Neuronal stem cell (in vitro differentiated cells): Measurements from ENCODE around the gene PLXND1.
"Not testable (repeated sequence)": the region's sequence is repeated elsewhere in the genome, so short reads cannot be mapped to it uniquely, and the experiment has no call there.

Source experiments
- DNase-seq: peaks from one replicate; pipeline ENCODE4 v3.0.0-alpha.2; 2013; ENCODE audit warnings: low spot score
- H2AFZ ChIP-seq: one replicate; pipeline ENCODE4 v1.6.1; 2013; ENCODE audit warnings: mild to moderate bottlenecking, low read length, inconsistent platforms
- H2AK5ac ChIP-seq: 2 replicates; pipeline ENCODE4 v1.6.1; 2013; ENCODE audit warnings: low read depth, mild to moderate bottlenecking, inconsistent platforms, low read length, moderate library complexity, mixed read lengths
- H2BK120ac ChIP-seq: 2 replicates; pipeline ENCODE4 v1.6.1; 2013; ENCODE audit warnings: low read depth, mild to moderate bottlenecking, inconsistent platforms, low read length, moderate library complexity, mixed read lengths
- H2BK12ac ChIP-seq: one replicate; pipeline ENCODE4 v1.6.1; 2013; ENCODE audit warnings: low read length, inconsistent platforms
- H2BK15ac ChIP-seq: 2 replicates; pipeline ENCODE4 v1.6.1; 2013; ENCODE audit warnings: mild to moderate bottlenecking, low read length, inconsistent platforms, mixed read lengths
- H2BK5ac ChIP-seq: one replicate; pipeline ENCODE4 v1.6.1; 2013; ENCODE audit warnings: inconsistent platforms, mild to moderate bottlenecking, low read length, moderate library complexity
- H3K14ac ChIP-seq: one replicate; pipeline ENCODE4 v1.6.1; 2013; ENCODE audit warnings: low read length, inconsistent platforms
- H3K18ac ChIP-seq: 2 replicates; pipeline ENCODE4 v1.6.1; 2013; ENCODE audit warnings: low read length, inconsistent platforms
- H3K23ac ChIP-seq: 2 replicates; pipeline ENCODE4 v1.6.1; 2013; ENCODE audit warnings: low read depth, mild to moderate bottlenecking, mixed read lengths, low read length, inconsistent platforms; ENCODE audit not compliant: poor library complexity
- H3K27ac ChIP-seq: replicated peaks from 3 replicates; pipeline ENCODE4 v1.5.1; 2013; ENCODE audit warnings: low read length, inconsistent platforms
- H3K27me3 ChIP-seq, 3 experiments: 2 replicates each; pipeline ENCODE4 v1.6.1; 2013; ENCODE audit warnings: low read length in 3 of 3, mild to moderate bottlenecking in 2 of 3, inconsistent platforms in 1 of 3, low read depth in 1 of 3, mixed read lengths in 1 of 3, moderate library complexity in 1 of 3; ENCODE audit not compliant: control insufficient read depth in 3 of 3, insufficient read depth in 3 of 3
- H3K36me3 ChIP-seq, 2 donors: replicated peaks in 1 of 2; 2 replicates each; pipeline ENCODE4 v1.6.1; 2013; ENCODE audit warnings: low read length in 2 of 2; ENCODE audit not compliant: control insufficient read depth in 2 of 2, insufficient read depth in 2 of 2
- H3K4ac ChIP-seq: 2 replicates; pipeline ENCODE4 v1.6.1; 2013; ENCODE audit warnings: inconsistent platforms, mild to moderate bottlenecking, low read length, moderate library complexity
- H3K4me1 ChIP-seq, 2 donors: 1 replicate in 1 of 2; 2 replicates in 1 of 2; pipeline ENCODE4 v1.6.1; 2013; ENCODE audit warnings: low read length in 2 of 2, low read depth in 1 of 2; ENCODE audit not compliant: control insufficient read depth in 2 of 2, insufficient read depth in 1 of 2
- H3K4me2 ChIP-seq: one replicate; pipeline ENCODE4 v1.6.1; 2013; ENCODE audit warnings: mild to moderate bottlenecking, low read length, inconsistent platforms; ENCODE audit not compliant: insufficient read depth, poor library complexity, severe bottlenecking
- H3K4me3 ChIP-seq, 2 donors: 2 replicates each; pipeline ENCODE4 v1.5.1; 2013; ENCODE audit warnings: low read length in 2 of 2, mild to moderate bottlenecking in 2 of 2, inconsistent platforms in 1 of 2, moderate library complexity in 1 of 2
- H3K79me1 ChIP-seq: one replicate; pipeline ENCODE4 v1.6.1; 2013; ENCODE audit warnings: low read depth, mild to moderate bottlenecking, inconsistent platforms, low read length, moderate library complexity
- H3K9ac ChIP-seq: one replicate; pipeline ENCODE4 v1.6.1; 2013; ENCODE audit warnings: mild to moderate bottlenecking, low read depth, low read length, inconsistent platforms; ENCODE audit not compliant: poor library complexity
- H3K9me3 ChIP-seq, 2 donors: replicated peaks in 1 of 2; 2 replicates each; pipeline versions ENCODE3 to v1.6.1; 2013; ENCODE audit warnings: low read length in 2 of 2, mild to moderate bottlenecking in 2 of 2, inconsistent platforms in 1 of 2, low read depth in 1 of 2, mixed read lengths in 1 of 2, moderate library complexity in 1 of 2; ENCODE audit not compliant: control insufficient read depth in 2 of 2, insufficient read depth in 1 of 2
- H4K8ac ChIP-seq: one replicate; pipeline ENCODE4 v1.6.1; 2013; ENCODE audit warnings: low read depth, mild to moderate bottlenecking, inconsistent platforms, low read length, moderate library complexity
- H4K91ac ChIP-seq: one replicate; pipeline ENCODE4 v1.6.1; 2013; ENCODE audit warnings: low read length, low read depth, mild to moderate bottlenecking, inconsistent platforms; ENCODE audit not compliant: poor library complexity
- WGBS, 2 donors: extraction: QIAGEN DNeasy Blood & Tissue Kit; methylation state at CpG; one replicate each; pipeline ENCODE4 v1.1.7; 2013; ENCODE audit warnings: missing lambda C conversion rate in 2 of 2, mixed read lengths in 1 of 2; ENCODE audit not compliant: insufficient read length in 2 of 2, insufficient replicate concordance in 1 of 2; ENCODE audit errors: extremely low coverage in 2 of 2; 5-methylcytosine and 5-hydroxymethylcytosine counted together

Gene PLXND1

GRCh38 chr3:129549006-129549800 lies 57.3 kb downstream of the PLXND1 start:
- WGBS, 2 donors, result no CpG with 5 or more reads among the region's 18 CpGs
- Histone ChIP-seq H2BK5ac (peak overlapping the region; percentile 20), H2BK120ac (peak overlapping the region; percentile 73), H3K14ac (peak overlapping the region; percentile 58), H3K79me1 (no peaks in the 10 kb centered on the region), H3K23ac (peak overlapping the region; percentile 82), H3K27me3 (no peaks in the 10 kb centered on the region), H2AK5ac (peak overlapping the region; percentile 67), H3K27ac (no peak overlapping the region), H3K4ac (peak overlapping the region; percentile 99), H3K36me3 (no peaks in the 10 kb centered on the region), H3K9me3 (no peaks in the 10 kb centered on the region), H2BK12ac (peak overlapping the region; percentile 60), H2AFZ (peak overlapping the region; percentile 40), H3K4me2 (no peak overlapping the region), H3K4me1 (peaks cover 9 to 22% of the 10 kb centered on the region in 2 donors), H4K8ac (no peak overlapping the region), H2BK15ac (peak overlapping the region; percentile 79), H3K18ac (peak overlapping the region; percentile 71), H3K4me3 (no peak overlapping the region), H4K91ac (no peak overlapping the region), H3K9ac (no peak overlapping the region)
- DNase-seq, result no peak

DNA sequence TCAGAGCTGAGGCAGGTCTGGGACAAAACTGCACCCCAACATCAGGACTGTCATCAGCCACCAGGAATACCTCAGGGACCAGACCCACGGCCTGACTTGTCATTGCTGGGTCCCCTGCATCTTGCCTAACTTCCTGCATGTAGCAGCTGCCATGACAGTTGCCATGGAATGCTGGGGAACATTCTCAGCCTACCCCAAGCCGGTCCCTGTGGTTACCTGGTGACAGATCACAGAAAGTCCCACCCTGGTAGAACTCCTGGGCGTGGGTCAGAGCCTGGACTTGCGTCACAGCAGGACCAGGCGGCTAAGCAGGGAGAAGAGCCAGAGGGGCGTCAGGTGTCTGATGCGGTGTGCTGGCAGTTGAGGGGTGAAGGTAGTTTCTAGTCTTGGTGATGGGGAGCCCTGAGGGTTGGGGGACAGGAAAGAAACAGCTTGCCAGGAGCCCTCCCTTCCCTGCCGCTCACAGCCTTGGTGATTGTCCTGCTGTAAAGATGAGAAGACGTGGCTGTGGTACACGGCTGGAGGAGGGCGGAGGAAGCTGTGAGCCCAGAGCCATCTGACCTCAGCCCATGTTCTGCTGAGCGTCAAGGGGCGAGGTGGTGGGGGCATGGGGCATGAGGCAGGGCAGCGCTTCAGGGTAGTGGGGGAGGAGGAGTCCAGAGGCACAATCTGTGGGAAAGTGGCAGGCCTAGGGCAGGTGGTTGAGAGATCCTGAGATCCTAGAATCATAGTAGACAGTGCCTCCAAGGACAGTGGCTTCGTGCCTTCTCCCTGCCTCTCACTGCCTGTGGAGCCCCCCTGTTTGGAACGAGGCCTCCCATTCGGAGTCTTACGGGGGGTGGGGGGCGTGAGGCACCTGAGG lies 58.1 kb downstream of the PLXND1 start:
- H3K9me3 ChIP-seq, result no peaks in the 10 kb centered on the region
- H3K79me1 ChIP-seq, result no peaks in the 10 kb centered on the region
- H3K9ac ChIP-seq, result no peak overlapping the region
- no peak for DNase-seq
- H2BK12ac ChIP-seq, result no peak overlapping the region
- peak overlapping the region; percentile 58 for H3K14ac ChIP-seq
- H2BK15ac ChIP-seq, result peak overlapping the region; percentile 84
- H2BK5ac ChIP-seq, result peak overlapping the region; percentile 20
- no peak overlapping the region for H4K91ac ChIP-seq
- H3K27me3 ChIP-seq, result no peaks in the 10 kb centered on the region
- peak overlapping the region; percentile 39 for H3K23ac ChIP-seq
- H2BK120ac ChIP-seq, result peak overlapping the region; percentile 74
- WGBS, 2 donors, result no CpG with 5 or more reads among the region's 19 CpGs
- peak overlapping the region; percentile 67 for H2AK5ac ChIP-seq
- H3K27ac ChIP-seq, result no peak overlapping the region
- H3K4me3 ChIP-seq, result no peak overlapping the region
- no peak overlapping the region for H3K4ac ChIP-seq
- H4K8ac ChIP-seq, result no peak overlapping the region
- peaks cover 9 to 17% of the 10 kb centered on the region in 2 donors for H3K4me1 ChIP-seq
- no peaks in the 10 kb centered on the region for H3K36me3 ChIP-seq
- peak overlapping the region; percentile 40 for H2AFZ ChIP-seq
- peak overlapping the region; percentile 84 for H3K18ac ChIP-seq
- H3K4me2 ChIP-seq, result no peak overlapping the region

- H4K8ac ChIP-seq, result no peak overlapping the region
- H3K9me3 ChIP-seq, result no peaks in the 10 kb centered on the region
- H3K14ac ChIP-seq, result no peak overlapping the region
- no peak overlapping the region for H3K4me3 ChIP-seq
- peaks cover under 1 to 12% of the 10 kb centered on the region in 2 donors for H3K4me1 ChIP-seq
- no peak overlapping the region for H2BK12ac ChIP-seq
- H3K27me3 ChIP-seq, result peaks cover 0 to 3% (median 0%) of the 10 kb centered on the region in 3 experiments
- WGBS, 2 donors, result no CpG with 5 or more reads among the region's 24 CpGs
- no peak overlapping the region for H2BK5ac ChIP-seq
- H3K9ac ChIP-seq, result no peak overlapping the region
- no peak overlapping the region for H2BK120ac ChIP-seq
- no peaks in the 10 kb centered on the region for H3K79me1 ChIP-seq
- no peak overlapping the region for H3K4me2 ChIP-seq
- H4K91ac ChIP-seq, result no peak overlapping the region
- no peaks in the 10 kb centered on the region for H3K36me3 ChIP-seq
- H3K4ac ChIP-seq, result no peak overlapping the region
- peak overlapping the region; percentile 40 for H2AFZ ChIP-seq
- peak overlapping the region; percentile 97 for H2AK5ac ChIP-seq
- no peak overlapping the region for H3K23ac ChIP-seq
- DNase-seq, result no peak
- peak overlapping the region; percentile 31 for H2BK15ac ChIP-seq
- peak overlapping the region; percentile 78 for H3K18ac ChIP-seq
- H3K27ac ChIP-seq, result no peak overlapping the region
Observed at GRCh38 chr3:129547241-129547640, 59.2 kb downstream of the PLXND1 start.

DNA sequence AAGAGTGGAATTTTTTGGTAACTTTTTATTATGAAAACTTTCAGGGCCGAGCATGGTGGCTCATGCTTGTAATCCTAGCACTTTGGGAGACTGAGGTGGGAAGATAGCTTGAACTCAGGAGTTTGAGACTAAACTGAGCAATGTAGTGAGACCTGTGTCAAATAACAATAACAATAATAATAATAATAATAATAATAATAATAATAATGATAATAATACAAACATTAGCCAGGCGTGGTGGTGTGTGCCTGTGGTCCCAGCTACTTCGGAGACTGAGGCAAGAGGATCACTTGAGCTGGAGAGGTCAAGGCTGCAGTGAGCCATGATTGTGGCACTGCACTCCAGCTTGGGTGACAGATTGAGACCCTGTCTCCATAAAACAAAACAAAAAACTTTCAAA lies 60.5 kb downstream of the PLXND1 start:
- not testable (repeated sequence) for H3K27ac ChIP-seq, H3K9ac ChIP-seq, H3K4me2 ChIP-seq, H2BK120ac ChIP-seq, H3K27me3 ChIP-seq, H2BK15ac ChIP-seq, H2BK12ac ChIP-seq, H4K8ac ChIP-seq, H4K91ac ChIP-seq, H3K14ac ChIP-seq, H3K23ac ChIP-seq, H3K9me3 ChIP-seq, DNase-seq, H2AK5ac ChIP-seq, H3K36me3 ChIP-seq, H3K4ac ChIP-seq, H2AFZ ChIP-seq, H3K79me1 ChIP-seq, H3K4me3 ChIP-seq, H3K18ac ChIP-seq, H2BK5ac ChIP-seq
- H3K4me1 ChIP-seq, result peaks cover 0 to 12% of the 10 kb centered on the region in 2 donors
- no CpG with 5 or more reads among the region's 3 CpGs for WGBS, 2 donors
